ENCODE data around the gene NTN4. TPM values are rescaled to one million over a fixed set of nuclear protein-coding genes. Genes with fewer than 3 reads are reported as not detected.
A peak's percentile ranks its signal among the peaks of the same experiment; 100 is the strongest.
"Not testable (repeated sequence)": the region's sequence is repeated elsewhere in the genome, so short reads cannot be mapped to it uniquely, and the experiment has no call there.

Gene NTN4
- polyA plus RNA-seq, 1 experiment: 582 TPM

GRCh38 chr12:95815632-95816212, 25.2 kb upstream of the NTN4 start:
- H3K36me3 ChIP-seq (ENCODE audit: control insufficient read depth, insufficient read depth, low read length): no peaks in the 10 kb centered on the region
- 0 out of 2 replicates have a peak, but pooled peaks cover 2% of the 10 kb centered on the region for H3K27me3 ChIP-seq (ENCODE audit: control insufficient read depth, insufficient read depth, low read length)
- no peak overlapping the region for H3K4me3 ChIP-seq (ENCODE audit: low read depth, low read length)
- DNase-seq (ENCODE audit: low read depth): no peak
- ChIA-PET POLR2A (no interaction called here), CTCF (interaction anchor here (0.9 to 5.6 kb wide), 4 partner anchors 10 to 243 kb away, joined by 5 to 123 read pairs (median 6); no protein-coding TSS in a partner anchor)
- TF ChIP-seq CTCF (IDR thresholded peaks at IDR 0.05; ENCODE audit: insufficient read depth, low read depth, low read length): peak; percentile 67

GRCh38 chr12:95812155-95812554, 21.6 kb upstream of the NTN4 start:
- H3K27me3 ChIP-seq (ENCODE audit: control insufficient read depth, insufficient read depth, low read length); H3K4me3 ChIP-seq (ENCODE audit: low read depth, low read length); DNase-seq (ENCODE audit: low read depth); H3K36me3 ChIP-seq (ENCODE audit: control insufficient read depth, insufficient read depth, low read length); POLR2A ChIA-PET: not testable (repeated sequence)
- CTCF ChIA-PET: interaction anchor here (0.9 to 4.1 kb wide), 5 partner anchors 8 to 237 kb away, joined by 3 to 36 read pairs (median 4); no protein-coding TSS in a partner anchor

GRCh38 chr12:95810411-95810810, 19.8 kb upstream of the NTN4 start:
- no peak for DNase-seq (ENCODE audit: low read depth)
- Histone ChIP-seq H3K36me3 (ENCODE audit: control insufficient read depth, insufficient read depth, low read length) (no peaks in the 10 kb centered on the region), H3K27me3 (ENCODE audit: control insufficient read depth, insufficient read depth, low read length) (no peaks in the 10 kb centered on the region), H3K4me3 (ENCODE audit: low read depth, low read length) (no peak overlapping the region)
- CTCF ChIA-PET: interaction anchor here (0.7 to 4.1 kb wide), 7 partner anchors 43 to 236 kb away, joined by 3 to 36 read pairs (median 4); no protein-coding TSS in a partner anchor
- POLR2A ChIA-PET: no interaction called here
- TF ChIP-seq CTCF (IDR thresholded peaks at IDR 0.05; ENCODE audit: insufficient read depth, low read depth, low read length): no peak

- TF ChIP-seq CTCF (IDR thresholded peaks at IDR 0.05; ENCODE audit: insufficient read depth, low read depth, low read length): no peak
- DNase-seq (ENCODE audit: low read depth): no peak
- no peak overlapping the region for H3K4me3 ChIP-seq (ENCODE audit: low read depth, low read length)
- ChIA-PET CTCF (interaction anchor here (1.7 to 4.1 kb wide), 3 partner anchors 186 to 226 kb away, joined by 4 to 36 read pairs (median 5); no protein-coding TSS in a partner anchor), POLR2A (no interaction called here)
- no peaks in the 10 kb centered on the region for H3K36me3 ChIP-seq (ENCODE audit: control insufficient read depth, insufficient read depth, low read length)
- no peaks in the 10 kb centered on the region for H3K27me3 ChIP-seq (ENCODE audit: control insufficient read depth, insufficient read depth, low read length)
These were observed 18.6 kb upstream of the NTN4 start for GRCh38 chr12:95809000-95809680.

- TF ChIP-seq CTCF (IDR thresholded peaks at IDR 0.05; ENCODE audit: insufficient read depth, low read depth, low read length): no peak
- ChIA-PET POLR2A (no interaction called here), CTCF (interaction anchor here (4.1 kb wide), 1 partner anchor 225 kb away, joined by 36 read pairs; no protein-coding TSS in a partner anchor)
- H3K27me3 ChIP-seq (ENCODE audit: control insufficient read depth, insufficient read depth, low read length): no peaks in the 10 kb centered on the region
- H3K4me3 ChIP-seq (ENCODE audit: low read depth, low read length): no peak overlapping the region
- H3K36me3 ChIP-seq (ENCODE audit: control insufficient read depth, insufficient read depth, low read length): no peaks in the 10 kb centered on the region
- DNase-seq (ENCODE audit: low read depth): no peak
These were observed 17.6 kb upstream of the NTN4 start for GRCh38 chr12:95808146-95808545.
